ENCODE results near the gene ROPN1L.
"Not testable (repeated sequence)": the region's sequence is repeated elsewhere in the genome, so short reads cannot be mapped to it uniquely, and the experiment has no call there.

The ROPN1L gene

DNA sequence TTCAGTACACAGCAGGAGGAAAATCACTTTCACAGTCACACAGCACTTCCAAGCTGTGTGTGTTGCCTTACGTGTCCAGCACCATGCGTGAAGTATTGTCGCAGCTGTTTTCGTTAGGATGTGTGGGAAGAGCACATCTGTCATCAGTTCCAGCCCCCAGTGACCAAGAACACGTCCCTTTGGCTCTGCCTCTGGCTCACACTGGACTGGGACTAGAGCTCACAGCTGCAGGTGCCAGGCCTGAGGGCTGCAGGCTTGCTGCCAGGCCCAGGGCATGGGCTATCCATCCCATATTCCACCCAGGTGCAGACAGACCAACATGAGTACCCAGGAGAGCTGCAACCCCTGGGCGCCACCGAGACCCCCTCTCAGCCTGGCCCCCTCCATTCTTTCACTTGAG is 61.6 kb downstream of the ROPN1L start:
- DNase-seq, result no peak

DNA sequence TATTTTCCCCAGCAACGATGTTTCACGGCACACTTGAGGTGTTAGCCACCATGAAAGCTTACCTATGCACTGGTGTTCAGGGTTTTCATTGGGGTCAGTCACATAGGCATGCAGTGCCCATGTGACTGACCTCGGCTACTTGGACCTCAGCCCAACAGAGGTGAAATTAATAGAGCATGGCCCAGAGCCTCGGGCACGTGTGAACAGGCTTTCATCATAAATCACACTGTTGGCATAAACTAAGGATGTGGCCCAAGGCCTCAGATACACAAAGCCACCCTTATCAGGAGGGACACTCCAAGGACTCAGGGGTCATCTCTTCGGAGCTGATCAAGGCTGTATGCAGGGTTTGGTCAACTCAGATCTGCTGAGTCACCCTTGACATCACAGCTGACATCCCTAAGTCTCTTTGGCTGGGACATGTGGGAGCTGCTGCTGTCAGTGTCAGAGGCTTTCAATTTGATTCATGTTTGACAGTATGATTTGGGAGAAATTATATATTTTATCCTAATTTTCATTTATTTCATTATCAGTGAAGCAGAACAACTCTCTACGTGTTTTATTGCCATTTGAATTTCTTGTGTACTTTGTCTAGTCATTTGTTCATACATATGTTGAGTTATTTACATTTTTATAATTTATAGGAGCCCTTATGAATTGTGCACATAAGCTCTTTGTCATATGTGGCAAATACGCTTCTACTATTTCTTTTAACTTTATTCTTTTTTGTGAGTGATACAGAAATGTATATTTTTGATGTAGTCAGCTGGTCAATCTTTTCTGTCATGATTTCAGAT is 62.5 kb downstream of the ROPN1L start:
- no peak for DNase-seq

DNA sequence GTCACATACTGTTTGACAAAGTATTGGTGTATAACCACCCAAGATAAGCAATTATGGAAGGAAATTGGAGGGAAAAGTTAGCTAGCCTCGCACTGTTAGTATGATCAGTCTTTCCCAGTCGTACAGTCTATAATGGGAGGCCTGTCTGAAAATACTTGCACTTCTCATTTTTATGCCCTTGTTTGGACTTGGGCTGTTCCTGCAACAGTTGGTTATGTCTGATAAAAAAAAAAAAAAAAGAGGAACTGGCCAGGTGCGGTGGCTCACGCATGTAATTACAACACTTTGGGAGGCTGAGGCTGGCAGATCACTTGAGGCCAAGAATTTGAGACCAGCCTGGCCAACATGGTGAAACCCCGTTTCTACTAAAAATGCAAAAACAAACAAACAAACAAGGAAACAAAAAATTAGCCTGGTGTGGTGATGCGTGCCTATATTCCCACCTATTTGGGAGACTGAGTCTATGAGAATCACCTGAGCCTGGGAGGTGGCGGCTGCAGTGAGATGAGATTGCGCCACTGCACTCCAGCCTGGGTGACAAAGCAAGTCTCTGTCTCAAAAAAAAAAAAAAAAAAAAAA is 63.9 kb downstream of the ROPN1L start:
- DNase-seq, result no peak

DNA sequence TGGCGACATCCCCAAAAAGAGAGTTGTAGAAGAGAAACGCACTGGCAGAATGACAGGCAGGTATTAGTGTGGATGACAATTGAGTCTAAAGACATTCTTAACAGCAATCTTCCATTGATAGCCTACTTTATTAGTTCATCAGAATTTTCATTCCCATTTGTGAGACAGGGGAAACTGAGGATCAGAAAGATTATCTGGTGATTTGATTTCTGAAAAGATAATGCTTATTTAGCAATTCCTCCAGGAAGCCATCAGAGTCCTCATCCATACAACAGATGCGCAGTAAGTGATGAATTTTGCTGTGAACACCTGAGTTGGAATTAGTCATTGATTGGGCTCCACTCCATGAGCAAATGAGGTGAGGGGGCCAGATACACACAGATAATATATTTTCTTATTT is 64.9 kb downstream of the ROPN1L start:
- DNase-seq, result no peak

DNA sequence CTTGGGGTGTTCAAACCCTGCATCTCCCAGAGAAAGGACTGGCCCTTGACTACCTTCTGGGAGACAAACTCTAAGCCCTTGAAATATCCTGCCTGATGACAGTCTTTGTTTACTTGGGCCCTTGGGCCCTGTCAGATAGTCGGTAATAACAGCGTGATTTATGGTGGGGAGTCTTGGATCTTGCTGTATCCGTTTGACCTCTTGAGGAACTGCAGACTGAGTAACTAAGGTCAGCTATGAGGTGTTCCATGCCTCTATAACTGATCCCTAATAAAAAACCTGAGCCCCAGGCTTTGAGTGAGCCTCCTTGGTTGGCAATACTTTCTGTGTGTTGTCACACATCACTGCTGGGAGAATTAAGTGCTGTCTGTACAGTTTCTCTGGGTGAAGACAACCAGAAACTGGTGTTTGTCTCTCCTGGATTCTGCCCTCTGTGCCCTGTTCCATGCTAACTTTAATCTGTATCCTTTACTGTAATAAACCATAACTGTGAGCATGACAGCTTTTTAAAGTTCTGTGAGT is 66.0 kb downstream of the ROPN1L start:
- DNase-seq, result no peak

DNA sequence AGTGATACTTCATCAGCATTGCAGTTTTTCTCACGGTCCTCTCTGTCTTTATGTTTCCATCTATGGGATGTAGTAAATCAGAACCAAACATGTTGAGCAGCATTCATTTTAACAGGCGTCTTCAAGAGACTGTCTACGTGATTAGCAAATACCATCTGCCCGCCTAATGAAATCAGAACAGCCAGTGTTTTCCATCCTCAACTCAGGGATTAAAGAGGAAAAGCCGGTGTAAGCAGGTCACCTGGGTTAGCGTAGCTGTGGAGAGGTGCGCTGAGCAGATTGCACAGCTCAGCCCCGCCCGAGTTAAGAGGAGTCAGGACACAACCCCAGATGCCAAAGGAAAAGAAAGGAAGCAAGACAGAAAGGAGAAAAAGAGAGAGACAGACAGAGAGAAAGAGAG is 67.9 kb downstream of the ROPN1L start:
- no peak for DNase-seq

DNA sequence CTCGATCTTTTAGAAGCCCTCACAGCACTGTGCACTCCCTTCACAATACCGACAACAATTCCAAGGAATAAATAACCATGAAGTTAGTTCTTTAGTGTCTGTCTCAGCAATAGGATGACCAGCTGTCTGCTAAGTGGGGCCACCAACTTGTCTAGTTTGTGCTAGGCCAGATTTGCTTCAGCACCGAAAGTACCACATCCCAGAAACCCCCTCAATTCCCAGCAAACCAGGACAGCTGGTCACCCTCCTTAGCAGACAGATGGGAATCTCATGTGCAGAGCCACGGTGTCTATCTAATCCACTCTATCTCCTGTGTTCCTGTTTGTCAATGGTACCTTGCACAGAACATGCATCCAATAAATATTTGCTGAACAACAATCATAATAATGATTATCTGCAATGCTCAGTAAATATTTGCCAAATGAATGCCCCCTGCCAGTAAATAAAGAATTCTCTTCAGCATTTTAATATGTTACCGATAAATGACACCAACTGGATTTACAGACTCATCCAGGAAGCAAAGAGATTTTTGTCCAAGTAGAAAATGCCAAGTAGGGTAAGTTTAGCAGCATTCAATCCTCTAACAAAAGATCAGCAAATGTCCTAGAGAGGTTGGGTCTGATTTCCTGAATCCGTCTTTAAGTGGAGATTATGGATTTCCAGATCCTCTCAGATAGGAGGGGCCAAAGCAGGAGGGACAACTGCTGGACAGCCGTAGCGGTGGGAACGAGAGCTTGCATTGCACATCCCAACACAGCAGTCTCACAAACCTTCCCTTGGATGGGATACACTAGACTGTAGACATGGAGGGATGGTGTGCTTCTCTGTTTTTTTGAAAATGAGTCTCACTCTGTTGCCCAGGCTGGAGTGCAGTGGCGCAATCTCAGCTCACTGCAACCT is 70.3 kb downstream of the ROPN1L start:
- DNase-seq, result no peak

DNA sequence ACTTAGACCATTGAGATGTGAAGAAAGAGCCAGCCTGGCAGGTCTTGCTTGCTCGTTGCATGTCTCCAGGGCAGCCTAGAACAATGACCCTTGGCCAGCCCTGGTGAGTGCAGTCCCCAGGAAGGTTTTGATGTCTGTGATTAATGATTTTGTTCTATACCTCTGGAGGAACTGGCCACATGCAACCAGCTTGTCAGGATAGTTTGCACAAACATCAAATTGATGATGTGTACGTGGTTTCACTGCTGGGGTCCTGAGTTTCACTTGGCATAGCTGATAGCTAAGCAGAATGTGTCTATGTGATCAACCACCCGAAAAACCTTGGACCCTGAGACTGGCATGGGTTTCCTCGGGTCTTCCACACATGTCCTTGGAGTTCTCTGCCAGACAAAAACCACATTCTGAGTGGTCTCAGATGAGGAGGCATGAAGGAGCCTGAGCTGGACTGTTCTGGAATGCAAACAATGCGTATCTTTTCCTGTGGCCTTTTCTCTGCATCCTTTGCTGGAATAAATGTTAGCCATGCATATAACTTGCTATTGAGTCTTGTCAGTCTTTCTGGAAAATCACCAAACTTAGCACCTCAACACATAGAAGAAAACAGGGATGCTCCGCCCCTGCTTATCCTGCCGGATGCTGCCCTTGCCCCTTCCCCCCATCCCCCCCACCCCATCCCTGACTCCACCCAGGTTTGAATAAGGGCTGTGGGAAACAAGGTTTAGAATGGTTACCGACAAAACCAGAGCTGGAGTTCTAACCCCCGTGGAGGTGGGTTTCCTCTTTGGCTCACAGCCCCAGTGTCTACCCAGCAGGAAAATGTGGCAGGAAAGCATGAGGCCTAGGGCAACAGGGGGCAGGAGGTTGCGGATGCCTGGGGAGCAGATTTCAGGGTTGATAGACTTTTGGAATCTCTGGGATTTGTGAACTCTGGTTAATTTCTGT is 72.1 kb downstream of the ROPN1L start:
- DNase-seq, result no peak

DNA sequence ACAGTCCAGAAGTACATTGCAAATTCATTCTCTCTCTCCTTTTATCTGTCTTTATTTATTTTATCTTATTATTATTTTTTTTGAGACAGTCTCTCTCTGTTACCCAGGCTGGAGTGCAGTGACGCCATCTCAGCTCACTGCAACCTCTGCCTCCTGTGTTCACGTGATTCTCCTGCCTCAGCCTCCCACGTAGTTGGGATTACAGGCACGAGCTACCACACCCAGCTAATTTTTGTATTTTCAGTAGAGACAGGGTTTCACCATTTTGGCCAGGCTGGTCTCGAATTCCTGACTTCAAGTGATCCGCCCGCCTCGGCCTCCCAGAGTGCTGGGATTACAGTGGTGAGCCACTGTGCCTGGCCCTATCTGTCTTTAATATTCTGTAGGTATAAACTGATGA is 72.9 kb downstream of the ROPN1L start:
- not testable (repeated sequence) for DNase-seq
